Gastroesophageal sphincter (tissue), 3 donors: ENCODE data around the gene ESRRA.

Experiments used
- CTCF ChIP-seq, 4 experiments: fragments of 200-600 bp in 2 of 4; fragments of 450-650 bp in 2 of 4; sonication (generic) in 1 of 4; IDR thresholded peaks; one replicate each; pipeline ENCODE4 v1.5.1; 2017 to 2019; ENCODE audit warnings: antibody characterized with exemption in 4 of 4, mild to moderate bottlenecking in 2 of 4, moderate library complexity in 2 of 4
- POLR2AphosphoS5 ChIP-seq: sonication (generic); formaldehyde crosslinking; IDR thresholded peaks from one replicate; pipeline ENCODE4 v1.6.1; 2017; ENCODE audit warnings: antibody characterized with exemption

- TF ChIP-seq POLR2AphosphoS5 (no peak), CTCF (IDR thresholded peaks at IDR 0.05) (no peak)
These were observed 37.9 kb upstream of the ESRRA start for GRCh38 chr11:64267207-64267945.
